ENCODE results near the gene MAP1A.
"Not testable (repeated sequence)": the region's sequence is repeated elsewhere in the genome, so short reads cannot be mapped to it uniquely, and the experiment has no call there.

MAP1A gene

DNA sequence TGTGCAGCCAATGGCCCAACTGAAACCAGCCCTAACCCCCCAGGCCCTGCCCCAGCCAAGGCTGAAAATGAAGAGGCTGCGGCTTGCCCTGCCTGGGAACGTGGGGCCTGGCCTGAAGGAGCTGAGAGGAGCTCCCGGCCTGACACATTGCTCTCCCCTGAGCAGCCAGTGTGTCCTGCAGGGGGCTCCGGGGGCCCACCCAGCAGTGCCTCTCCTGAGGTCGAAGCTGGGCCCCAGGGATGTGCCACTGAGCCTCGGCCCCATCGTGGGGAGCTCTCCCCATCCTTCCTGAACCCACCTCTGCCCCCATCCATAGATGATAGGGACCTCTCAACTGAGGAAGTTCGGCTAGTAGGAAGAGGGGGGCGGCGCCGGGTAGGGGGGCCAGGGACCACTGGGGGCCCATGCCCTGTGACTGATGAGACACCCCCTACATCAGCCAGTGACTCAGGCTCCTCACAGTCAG is 11.2 kb downstream of the MAP1A start:
- in situ Hi-C loops (cut with MboI; ENCODE audit: low sequenced_read_pairs), result no loop called here

DNA sequence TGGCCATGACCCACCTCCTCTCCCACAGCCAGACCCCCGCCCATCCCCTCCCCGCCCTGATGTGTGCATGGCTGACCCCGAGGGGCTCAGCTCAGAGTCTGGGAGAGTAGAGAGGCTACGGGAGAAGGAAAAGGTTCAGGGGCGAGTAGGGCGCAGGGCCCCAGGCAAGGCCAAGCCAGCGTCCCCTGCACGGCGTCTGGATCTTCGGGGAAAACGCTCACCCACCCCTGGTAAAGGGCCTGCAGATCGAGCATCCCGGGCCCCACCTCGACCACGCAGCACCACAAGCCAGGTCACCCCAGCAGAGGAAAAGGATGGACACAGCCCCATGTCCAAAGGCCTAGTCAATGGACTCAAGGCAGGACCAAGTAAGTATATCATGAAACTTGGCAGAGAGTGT is 11.7 kb downstream of the MAP1A start:
- in situ Hi-C loops (cut with MboI; ENCODE audit: low sequenced_read_pairs), result no loop called here

DNA sequence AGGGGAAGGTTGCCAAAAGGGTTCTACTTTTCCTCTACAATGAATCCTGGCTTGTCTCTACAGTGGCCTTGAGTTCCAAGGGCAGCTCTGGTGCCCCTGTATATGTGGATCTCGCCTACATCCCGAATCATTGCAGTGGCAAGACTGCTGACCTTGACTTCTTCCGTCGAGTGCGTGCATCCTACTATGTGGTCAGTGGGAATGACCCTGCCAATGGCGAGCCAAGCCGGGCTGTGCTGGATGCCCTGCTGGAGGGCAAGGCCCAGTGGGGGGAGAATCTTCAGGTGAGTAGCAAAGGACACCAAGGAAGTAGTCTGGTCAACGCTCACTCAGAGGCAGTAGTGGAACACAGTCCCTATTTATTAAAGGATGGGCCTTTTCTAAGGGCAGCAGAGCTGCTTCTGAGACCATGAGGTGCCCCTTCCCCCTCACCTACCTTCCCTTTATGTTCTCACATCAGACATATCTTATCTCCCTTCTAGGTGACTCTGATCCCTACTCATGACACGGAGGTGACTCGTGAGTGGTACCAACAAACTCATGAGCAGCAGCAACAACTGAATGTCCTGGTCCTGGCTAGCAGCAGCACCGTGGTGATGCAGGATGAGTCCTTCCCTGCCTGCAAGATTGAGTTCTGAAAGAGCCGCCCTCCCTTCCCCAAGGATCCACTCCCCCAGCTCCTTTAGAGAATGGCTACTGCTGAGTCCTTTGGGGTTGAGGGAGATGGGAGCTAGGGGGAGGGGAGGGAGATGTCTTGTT is 12.4 kb downstream of the MAP1A start:
- in situ Hi-C loops (cut with MboI; ENCODE audit: low sequenced_read_pairs), result no loop called here

DNA sequence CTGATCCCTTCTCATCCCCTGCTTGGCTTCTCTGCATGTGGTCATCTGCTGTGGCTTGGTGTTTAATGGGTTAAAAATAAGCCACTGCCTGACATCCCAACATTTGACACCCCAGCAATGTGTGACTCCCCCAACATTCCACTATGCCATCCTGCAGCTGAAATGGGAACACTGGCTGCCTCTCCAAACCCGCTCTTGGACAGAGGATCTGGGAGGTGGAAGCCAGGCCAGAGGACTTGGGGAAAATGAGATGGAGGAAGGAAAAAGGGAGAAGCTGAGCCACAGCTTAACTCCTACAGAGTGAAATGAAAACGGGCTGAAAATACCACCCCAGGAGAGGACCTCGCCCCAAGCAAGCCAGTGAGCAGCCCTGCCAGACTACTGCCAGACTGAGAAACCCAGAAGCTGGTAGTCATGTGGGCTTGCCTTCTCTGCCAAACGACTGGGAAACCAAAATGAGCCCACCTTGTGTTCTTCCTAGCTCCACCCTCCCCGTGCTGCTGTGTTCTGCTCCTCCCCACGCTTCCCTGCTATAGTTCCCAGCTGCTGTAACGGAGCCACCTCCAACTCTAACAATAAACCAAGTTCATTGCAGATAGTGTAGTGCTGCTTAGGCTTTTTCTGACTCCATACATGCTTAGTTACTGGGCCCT is 13.7 kb downstream of the MAP1A start:
- in situ Hi-C loops (cut with MboI; ENCODE audit: low sequenced_read_pairs), result no loop called here

DNA sequence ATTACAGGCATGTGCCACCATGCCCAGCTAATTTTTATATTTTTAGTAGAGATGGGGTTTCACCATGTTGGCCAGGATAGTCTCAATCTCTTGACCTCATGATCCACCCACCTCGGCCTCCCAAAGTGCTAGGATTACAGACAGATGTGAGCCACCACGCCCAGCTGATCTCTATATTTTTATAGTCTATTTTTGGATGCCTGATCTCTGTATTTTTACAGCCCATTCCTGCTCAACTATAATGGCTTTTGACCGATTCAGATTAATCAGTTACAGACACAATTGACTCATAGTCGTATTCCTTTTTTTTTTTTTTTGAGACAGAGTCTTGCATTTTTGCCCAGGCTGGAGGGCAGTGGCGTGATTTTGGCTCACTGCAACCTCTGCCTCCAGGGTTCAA is 15.4 kb downstream of the MAP1A start:
- in situ Hi-C loops (cut with MboI; ENCODE audit: low sequenced_read_pairs), result not testable (repeated sequence)

DNA sequence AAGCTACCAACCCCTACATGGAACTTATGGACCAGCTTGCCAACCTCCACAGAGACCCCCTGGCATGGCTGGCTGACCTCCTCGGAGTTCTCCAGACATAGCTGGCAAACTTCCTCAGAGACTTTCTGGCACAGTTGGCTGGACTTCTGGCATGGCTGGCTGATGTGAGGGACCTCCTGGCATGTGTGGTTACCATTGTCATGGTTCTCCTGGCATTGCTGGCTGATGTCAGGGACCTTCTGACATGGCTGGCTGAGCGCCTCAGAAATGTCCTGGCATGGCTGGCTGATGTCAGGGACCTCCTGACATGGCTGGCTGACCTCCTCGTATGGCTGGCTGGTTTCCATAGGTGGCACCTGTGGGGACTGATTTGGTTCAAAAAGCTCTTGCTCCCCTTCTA is 17.5 kb downstream of the MAP1A start:
- in situ Hi-C loops (cut with MboI; ENCODE audit: low sequenced_read_pairs), result no loop called here

DNA sequence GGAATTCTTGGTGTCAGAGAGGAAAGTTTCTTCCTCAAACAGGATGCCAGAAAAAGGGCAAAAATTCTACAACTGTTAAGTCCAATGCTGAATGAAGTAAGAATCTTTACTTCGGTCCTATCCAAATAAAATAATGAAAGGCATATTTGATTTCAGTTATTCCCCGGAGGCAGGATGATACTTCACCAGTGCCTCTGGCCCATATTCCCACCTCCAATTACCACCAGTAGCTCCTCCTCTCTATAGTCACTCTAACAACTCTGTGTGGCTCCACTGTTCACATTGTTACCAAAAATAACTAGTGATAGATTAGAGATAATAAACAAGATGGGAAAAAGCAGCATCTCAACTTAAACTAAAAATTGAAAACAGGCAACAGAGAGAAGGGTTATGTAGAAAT is 20.7 kb downstream of the MAP1A start:
- in situ Hi-C loops (cut with MboI; ENCODE audit: low sequenced_read_pairs), result no loop called here

DNA sequence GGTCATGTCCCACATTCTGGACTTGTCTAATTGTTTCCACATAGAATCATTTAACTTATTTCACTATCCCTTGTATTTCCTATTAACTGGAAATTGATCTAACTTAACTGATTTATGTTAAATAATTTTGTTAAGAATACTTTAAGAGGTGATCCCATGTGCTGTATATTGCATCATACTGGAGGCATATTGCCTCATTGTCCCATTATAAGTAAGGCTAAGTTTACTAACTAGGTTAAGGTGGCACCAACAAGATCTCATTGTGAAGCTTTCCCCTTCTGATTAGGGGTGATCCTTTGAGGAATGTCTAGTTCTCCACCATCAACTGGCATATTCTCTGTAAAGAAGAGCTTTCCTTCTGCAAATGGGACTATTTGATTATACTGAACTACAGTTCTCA is 24.4 kb downstream of the MAP1A start:
- in situ Hi-C loops (cut with MboI; ENCODE audit: low sequenced_read_pairs), result no loop called here

DNA sequence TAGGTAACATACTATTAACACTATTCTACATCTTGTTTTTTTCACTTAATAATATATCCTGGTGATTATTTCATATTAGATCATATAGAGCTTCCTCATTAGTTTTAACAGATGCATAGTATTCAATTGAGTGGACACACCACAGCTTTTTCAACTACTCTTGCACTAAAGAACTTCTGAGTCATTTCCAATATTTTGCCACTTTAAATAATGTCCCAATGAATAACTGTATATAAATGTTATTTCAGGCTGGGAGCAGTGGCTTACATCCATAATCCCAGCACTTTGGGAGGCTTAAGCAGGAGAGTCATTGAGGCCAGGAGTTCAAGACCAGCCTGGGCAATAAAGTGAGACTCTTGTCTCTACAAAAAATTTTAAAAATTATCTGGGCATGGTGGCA is 26.9 kb downstream of the MAP1A start:
- in situ Hi-C loops (cut with MboI; ENCODE audit: low sequenced_read_pairs), result no loop called here

DNA sequence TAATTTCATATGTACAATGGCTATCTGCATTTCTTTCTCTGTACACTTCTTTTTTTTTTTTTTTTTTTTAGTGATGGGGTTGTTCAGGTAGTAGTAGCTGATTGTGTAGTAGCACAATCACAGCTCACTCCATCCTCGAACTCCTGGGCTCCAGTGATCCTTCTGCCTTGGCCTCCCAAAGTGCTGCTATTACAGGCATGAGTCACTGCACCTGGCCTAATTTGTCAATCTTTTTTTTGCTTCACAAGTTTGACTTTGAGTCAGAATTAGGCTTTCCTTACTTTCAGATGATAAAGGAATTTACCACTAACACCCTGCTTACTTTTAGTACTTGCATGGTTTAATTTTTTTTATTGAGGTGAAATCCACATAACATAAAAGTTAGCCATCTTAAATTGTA is 28.0 kb downstream of the MAP1A start:
- in situ Hi-C loops (cut with MboI; ENCODE audit: low sequenced_read_pairs), result no loop called here

DNA sequence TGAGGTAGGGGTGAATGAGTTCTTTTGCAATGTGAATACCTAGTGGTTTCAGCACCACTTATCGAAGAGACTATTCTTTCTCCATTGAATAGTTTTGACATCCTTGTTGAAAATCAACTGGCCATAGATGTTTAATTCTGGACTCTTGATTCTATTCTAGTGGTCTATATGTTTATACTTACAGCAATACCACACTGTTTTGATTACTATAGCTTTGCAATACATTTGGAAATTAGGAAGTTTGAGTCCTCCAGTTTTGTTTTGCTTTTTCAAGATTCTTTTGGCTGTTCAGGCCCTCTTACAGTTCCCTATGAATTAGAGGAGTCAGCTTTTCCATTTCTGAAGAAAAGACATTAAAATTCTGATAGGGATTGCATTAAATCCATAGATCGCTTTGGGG is 30.1 kb downstream of the MAP1A start:
- in situ Hi-C loops (cut with MboI; ENCODE audit: low sequenced_read_pairs), result no loop called here

DNA sequence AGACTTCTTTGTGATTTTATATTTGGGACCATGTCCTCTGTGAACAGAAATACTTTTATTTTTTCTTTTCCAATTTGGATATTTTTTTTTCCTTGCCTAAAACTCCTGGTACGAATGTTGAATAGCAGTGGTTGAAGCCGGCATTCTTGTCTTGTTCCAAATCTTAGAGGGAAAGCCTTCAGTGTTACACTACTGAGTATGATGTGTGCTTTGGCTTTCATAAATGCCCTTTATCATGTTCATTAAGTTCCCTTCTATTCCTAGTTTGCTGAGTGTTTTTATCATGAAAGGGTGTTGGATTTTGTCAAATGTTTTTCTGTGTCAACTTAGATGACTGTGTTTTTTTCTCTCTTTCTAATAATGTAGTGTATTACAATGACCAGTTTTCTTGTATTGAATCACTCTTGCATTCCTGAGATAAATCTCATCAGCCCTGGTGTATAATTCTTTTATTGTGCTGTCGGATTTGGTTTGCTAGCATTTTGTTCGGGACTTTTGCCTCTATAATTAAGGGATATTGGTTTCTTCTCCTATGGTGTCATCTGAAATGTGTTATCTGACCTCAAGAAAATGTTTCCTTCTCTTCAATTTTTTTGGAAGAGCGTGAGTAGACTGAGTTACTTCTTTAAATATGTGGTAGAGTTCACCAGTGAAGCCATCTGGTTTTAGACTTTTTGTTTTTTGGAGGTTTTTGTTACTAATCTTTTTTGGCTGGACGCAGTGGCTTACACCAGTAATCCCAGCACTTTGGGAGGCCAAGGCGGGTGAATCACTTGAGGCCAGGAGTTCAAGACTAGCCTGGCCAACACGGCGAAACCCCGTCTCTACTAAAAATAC is 33.3 kb downstream of the MAP1A start:
- in situ Hi-C loops (cut with MboI; ENCODE audit: low sequenced_read_pairs), result no loop called here

DNA sequence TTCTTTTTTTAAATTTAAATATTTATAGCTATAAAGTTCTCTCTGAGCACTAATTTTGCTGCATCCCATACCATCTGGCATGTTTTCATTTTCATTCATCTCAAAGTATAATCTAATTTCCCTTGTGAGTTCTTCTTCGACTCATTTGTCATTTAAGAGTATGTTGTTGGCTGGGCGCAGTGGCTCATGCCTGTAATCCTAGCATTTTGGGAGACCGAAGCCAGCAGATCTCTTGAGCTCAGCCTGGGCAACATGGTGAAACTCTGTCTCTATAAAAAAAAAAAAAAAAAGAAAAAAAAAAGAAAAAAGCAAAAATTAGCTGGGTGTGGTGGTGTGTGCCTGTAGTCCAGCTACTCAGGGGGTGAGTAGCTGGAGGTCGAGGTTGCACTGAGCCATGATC is 34.8 kb downstream of the MAP1A start:
- in situ Hi-C loops (cut with MboI; ENCODE audit: low sequenced_read_pairs), result no loop called here

DNA sequence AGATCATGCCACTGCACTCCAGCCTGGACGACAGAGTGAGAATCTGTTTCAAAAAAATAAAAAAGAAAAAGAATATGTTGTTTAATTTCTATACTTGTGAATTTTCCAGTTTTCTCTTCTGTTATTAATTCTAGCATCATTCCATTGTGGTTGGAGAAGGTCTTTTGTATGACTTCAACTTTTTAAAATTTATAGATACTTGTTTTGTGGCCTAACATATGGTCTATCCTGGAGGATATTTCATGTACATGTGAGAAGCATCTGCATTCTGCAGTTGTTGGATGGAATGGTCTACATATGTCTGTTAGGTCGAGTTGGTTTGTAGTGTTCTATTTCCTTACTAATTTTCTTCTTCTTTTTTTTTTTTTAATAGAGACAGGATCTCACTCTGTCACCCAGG is 35.6 kb downstream of the MAP1A start:
- in situ Hi-C loops (cut with MboI; ENCODE audit: low sequenced_read_pairs), result no loop called here

DNA sequence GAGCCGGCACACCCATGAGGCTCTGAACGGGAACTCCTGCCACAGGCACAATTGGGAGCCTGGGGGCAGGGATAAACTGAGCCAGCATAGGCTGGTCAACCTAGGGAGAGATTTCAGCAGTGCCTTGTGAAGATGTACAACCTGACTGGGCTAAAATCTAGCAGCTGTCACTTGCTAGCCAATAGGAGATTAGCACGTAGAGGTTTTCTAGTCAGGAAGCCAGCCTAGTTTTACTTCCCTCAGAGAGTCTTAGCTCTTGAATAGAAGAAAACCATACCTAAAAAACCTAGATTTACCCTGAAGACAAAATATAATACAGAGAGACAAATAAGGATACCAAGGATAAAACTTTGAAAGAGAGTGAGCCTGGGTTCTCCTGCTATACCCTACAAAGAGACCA is 45.3 kb downstream of the MAP1A start:
- in situ Hi-C loops (cut with MboI; ENCODE audit: low sequenced_read_pairs), result not testable (repeated sequence)

DNA sequence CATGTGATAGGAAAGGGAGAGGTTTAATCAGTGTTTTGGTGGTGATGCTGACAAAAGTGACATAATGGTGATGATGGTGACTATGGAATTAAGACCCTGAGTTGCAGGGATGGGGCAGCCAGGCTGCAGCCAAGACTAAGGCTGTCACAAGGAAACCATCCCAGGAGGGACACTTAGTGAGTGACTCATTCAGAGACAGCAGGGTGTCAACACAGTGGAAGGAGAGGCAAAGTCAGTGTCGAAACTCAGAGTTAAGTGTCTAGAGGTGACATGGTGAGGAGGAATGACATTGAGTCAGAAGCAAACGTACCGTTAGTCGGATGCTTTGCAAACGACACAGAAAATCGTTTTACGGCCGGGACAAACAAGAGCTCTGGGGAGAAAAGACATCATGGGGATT is 46.4 kb downstream of the MAP1A start:
- in situ Hi-C loops (cut with MboI; ENCODE audit: low sequenced_read_pairs), result not testable (repeated sequence)

DNA sequence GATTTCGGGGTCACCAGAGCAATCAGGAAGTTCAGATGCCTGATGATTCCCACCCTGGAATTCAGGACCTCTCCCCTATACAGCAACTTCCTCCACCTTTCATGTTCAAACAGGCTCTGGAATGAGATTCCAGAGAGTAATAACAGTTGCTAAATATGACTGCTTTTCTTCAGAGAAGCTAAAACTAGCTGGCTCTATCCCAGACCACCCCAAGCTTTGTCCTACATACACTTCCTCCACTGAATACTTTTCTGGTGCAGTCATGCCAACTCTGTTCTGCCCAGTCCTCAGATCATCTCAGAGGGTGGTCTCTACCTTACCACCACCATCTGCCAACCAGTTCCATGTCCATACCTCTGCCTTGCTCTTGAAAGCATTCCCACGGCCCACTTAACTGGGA is 49.2 kb downstream of the MAP1A start:
- in situ Hi-C loops (cut with MboI; ENCODE audit: low sequenced_read_pairs), result not testable (repeated sequence)

DNA sequence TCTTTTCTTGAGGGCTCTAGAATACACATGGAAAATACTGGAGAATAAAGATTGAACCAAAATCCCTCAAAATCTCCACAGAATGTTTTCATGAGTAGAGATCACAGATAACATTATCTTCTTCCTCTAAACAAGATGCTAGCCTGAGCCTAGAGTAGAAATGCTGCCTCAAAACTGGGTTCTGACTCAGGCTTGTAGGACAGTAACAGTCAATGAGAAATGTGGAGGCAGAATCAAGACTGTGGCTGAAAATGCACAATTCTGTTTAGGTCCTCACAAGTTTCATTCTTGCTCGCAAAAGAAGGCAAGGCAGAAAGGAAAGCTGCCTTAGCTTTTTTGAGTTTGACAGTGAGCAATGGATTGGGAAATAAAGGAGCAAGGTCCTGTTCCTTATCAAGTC is 57.2 kb downstream of the MAP1A start:
- in situ Hi-C loops (cut with MboI; ENCODE audit: low sequenced_read_pairs), result not testable (repeated sequence)

Data from hTERT RPE-1 (cell line).